NCI-H2081 treated with DMSO at 0.1 percent for 48 hours (cell line): ENCODE measurements around the gene SLC5A3.

Source experiments
- DNase-seq: peaks from one replicate; lab custom pipeline; 2025; lab: John Stamatoyannopoulos, UW

Gene SLC5A3

GRCh38 chr21:34073032-34073748 is at the start of gene SLC5A3, which contains the start of gene MRPS6:
Gene SLC5A3 (plus strand): TSS chr21:34073578. CDS start chr21:34095199, 21,621 bp downstream.
Gene MRPS6 (plus strand): TSS chr21:34073578. CDS start chr21:34073701, 123 bp downstream.
- DNase-seq: no peak

GRCh38 chr21:34023691-34024373 is 49.5 kb upstream of the SLC5A3 start:
- DNase-seq: no peak

GRCh38 chr21:34024374-34024693 is 49.0 kb upstream of the SLC5A3 start:
- no peak for DNase-seq

- DNase-seq: no peak
Measured at GRCh38 chr21:34027721-34028461, 45.5 kb upstream of the SLC5A3 start.

- DNase-seq: no peak
Measured at GRCh38 chr21:34029743-34030528, 43.4 kb upstream of the SLC5A3 start.

- no peak for DNase-seq
Measured at GRCh38 chr21:34031835-34032370, 41.5 kb upstream of the SLC5A3 start.

GRCh38 chr21:34034369-34035014 is 38.9 kb upstream of the SLC5A3 start:
- no peak for DNase-seq

- DNase-seq: no peak
Measured at GRCh38 chr21:34035619-34036354, 37.6 kb upstream of the SLC5A3 start.

GRCh38 chr21:34037009-34037795 is 36.2 kb upstream of the SLC5A3 start:
- no peak for DNase-seq

GRCh38 chr21:34039678-34040382 is 33.5 kb upstream of the SLC5A3 start:
- no peak for DNase-seq

- DNase-seq: no peak
Measured at GRCh38 chr21:34042735-34043134, 30.6 kb upstream of the SLC5A3 start.

- DNase-seq: no peak
Measured at GRCh38 chr21:34043333-34043732, 30.0 kb upstream of the SLC5A3 start.

- DNase-seq: no peak
Measured at GRCh38 chr21:34046917-34047316, 26.5 kb upstream of the SLC5A3 start.

- DNase-seq: no peak
Measured at GRCh38 chr21:34047835-34048234, 25.5 kb upstream of the SLC5A3 start.

- no peak for DNase-seq
Measured at GRCh38 chr21:34052171-34052570, 21.2 kb upstream of the SLC5A3 start.

- no peak for DNase-seq
Measured at GRCh38 chr21:34054259-34054658, 19.1 kb upstream of the SLC5A3 start.

- DNase-seq: no peak
Measured at GRCh38 chr21:34055615-34056014, 17.8 kb upstream of the SLC5A3 start.

GRCh38 chr21:34061983-34062382 is 11.4 kb upstream of the SLC5A3 start:
- DNase-seq: no peak

GRCh38 chr21:34065027-34065426 is 8.4 kb upstream of the SLC5A3 start:
- no peak for DNase-seq
